ENCODE data around the gene STAT3.
A peak's percentile ranks its signal among the peaks of the same experiment; 100 is the strongest.
"Not testable (repeated sequence)": the region's sequence is repeated elsewhere in the genome, so short reads cannot be mapped to it uniquely, and the experiment has no call there.

STAT3 gene

GRCh38 chr17:42313773-42314566, 74.3 kb downstream of the STAT3 start:
- DNase-seq = no peak

- no peak for DNase-seq
Measured at GRCh38 chr17:42313389-42313772, 74.9 kb downstream of the STAT3 start.

DNA sequence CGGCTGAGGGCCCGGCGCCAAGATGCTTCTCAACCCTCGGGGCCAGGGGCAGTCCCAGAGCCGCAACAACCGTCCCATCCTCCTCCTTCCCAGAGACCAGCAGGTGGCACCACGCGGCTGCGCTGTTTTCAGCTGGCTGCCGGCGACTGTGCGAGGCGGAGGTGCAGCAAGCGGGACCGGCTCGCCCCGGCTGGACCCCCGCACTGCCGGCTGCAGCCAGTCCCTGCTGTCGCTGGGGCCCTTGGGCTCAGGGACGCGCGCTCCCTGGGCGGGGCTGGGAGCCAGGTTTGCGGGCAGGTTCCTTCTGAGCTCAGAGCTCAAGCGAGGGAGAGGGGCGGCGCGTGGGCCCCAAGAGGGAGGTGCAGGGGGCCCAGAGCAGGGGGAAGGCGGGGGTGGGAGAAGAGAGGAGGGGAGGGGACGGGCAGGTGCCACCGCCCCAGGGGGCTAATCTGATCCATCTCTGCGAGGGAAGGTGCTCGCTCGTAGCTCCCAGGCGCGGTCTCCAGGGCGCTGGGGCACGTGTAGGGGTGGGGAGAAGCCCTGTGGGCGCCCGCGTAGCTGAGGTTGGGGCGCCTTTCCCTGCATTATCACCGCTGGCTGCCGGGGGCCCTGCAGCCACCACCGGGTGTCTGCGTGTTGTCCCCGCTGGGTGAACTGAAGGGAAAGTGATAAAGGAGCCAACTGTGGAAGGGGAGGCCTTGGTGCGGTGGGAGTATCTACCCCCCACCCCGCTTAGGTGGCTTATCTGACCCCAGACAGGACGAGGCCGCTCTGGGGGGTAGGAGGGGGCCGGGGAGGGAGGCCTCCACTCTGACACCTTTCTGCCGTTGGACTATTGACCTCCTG, 75.7 kb downstream of the STAT3 start:
- peak; percentile 87 for DNase-seq

DNA sequence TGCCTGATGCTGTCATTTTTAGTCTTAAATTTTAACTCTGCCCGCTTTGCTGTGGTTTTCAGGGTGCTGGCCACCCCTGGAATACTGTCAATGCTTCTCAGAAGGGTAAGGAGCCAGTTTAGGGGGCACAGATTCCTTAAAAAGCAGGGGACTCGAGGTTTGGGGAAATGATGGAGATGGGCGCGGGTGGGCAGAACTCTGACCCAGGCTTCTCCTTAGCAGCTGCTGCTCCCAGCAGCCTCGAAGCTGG, 76.3 kb downstream of the STAT3 start:
- peak; percentile 44 for DNase-seq

DNA sequence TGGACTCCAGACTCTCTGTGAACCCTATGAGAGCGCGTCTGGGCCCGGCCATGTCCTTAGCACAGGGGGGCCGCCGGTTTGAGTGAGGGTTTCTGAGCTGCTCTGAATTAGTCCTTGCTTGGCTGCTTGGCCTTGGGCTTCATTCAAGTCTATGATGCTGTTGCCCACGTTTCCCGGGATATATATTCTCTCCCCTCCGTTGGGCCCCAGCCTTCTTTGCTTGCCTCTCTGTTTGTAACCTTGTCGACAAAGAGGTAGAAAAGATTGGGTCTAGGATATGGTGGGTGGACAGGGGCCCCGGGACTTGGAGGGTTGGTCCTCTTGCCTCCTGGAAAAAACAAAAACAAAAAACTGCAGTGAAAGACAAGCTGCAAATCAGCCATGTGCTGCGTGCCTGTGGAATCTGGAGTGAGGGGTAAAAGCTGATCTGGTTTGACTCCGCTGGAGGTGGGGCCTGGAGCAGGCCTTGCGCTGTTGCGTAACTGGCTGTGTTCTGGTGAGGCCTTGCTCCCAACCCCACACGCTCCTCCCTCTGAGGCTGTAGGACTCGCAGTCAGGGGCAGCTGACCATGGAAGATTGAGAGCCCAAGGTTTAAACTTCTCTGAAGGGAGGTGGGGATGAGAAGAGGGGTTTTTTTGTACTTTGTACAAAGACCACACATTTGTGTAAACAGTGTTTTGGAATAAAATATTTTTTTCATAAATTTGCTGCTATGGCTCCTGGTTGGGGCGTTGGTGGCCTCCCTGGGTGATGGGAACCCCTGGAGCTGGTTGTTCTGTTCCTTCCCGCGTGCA, 76.8 kb downstream of the STAT3 start:
- DNase-seq = peak; percentile 50

DNA sequence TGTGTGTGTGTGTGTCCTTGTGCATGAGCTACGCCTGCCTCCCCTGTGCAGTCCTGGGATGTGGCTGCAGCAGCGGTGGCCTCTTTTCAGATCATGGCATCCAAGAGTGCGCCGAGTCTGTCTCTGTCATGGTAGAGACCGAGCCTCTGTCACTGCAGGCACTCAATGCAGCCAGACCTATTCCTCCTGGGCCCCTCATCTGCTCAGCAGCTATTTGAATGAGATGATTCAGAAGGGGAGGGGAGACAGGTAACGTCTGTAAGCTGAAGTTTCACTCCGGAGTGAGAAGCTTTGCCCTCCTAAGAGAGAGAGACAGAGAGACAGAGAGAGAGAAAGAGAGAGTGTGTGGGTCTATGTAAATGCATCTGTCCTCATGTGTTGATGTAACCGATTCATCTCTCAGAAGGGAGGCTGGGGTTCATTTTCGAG, 77.4 kb downstream of the STAT3 start:
- no peak for DNase-seq

- DNase-seq = no peak
Measured at GRCh38 chr17:42309986-42310786, 78.1 kb downstream of the STAT3 start.

DNA sequence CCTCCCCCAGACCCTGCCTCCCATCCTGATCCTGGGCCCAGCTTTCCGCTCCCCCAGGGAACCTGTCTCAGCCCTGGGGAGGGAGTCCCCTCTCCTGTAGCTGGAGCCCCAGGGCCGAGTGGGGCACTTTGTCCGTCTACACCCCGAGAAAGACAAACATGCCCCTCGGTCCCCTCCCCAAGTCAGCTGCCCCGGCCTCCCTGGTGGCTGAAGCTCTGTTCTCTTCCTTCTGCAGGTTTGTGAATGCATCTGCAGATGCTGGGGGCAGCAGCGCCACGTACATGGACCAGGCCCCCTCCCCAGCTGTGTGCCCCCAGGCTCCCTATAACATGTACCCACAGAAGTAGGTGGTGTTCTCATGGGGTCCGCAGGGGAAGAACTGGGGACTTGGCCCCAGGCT, 79.1 kb downstream of the STAT3 start:
- DNase-seq = no peak

GRCh38 chr17:42308446-42308845, 79.8 kb downstream of the STAT3 start:
- no peak for DNase-seq

GRCh38 chr17:42307362-42307927, 80.8 kb downstream of the STAT3 start:
- DNase-seq = no peak

DNA sequence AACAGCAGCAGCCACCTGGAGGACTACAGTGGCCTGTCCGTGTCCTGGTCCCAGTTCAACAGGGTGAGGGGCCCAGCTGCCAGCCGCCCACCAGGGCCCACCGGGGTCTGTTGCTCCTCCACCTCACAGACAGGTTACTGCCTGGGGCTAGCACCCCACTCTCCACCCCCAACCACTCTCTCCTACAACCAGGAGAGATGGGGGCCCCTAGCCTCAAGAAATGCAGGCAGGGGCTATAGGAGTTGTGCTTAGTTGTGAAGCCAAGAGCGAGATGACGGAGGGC, 81.9 kb downstream of the STAT3 start:
- DNase-seq = no peak

GRCh38 chr17:42305543-42306384, 82.5 kb downstream of the STAT3 start:
- no peak for DNase-seq

DNA sequence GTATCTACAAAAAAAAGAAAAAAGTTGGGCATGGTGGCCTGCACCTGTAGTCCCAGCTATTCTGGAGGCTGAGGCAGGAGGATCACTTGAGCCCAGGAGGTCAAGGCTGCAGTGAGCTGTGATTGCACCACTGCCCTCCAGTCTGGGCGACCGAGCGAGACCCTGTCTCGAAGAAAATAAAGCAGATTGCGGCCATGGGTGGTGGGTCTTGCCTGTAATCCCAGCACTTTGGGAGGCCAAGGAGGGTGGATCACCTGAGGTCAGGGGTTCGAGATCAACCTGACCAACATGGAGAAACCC, 83.3 kb downstream of the STAT3 start:
- not testable (repeated sequence) for DNase-seq

GRCh38 chr17:42304187-42305030, 83.8 kb downstream of the STAT3 start:
- DNase-seq = no peak

DNA sequence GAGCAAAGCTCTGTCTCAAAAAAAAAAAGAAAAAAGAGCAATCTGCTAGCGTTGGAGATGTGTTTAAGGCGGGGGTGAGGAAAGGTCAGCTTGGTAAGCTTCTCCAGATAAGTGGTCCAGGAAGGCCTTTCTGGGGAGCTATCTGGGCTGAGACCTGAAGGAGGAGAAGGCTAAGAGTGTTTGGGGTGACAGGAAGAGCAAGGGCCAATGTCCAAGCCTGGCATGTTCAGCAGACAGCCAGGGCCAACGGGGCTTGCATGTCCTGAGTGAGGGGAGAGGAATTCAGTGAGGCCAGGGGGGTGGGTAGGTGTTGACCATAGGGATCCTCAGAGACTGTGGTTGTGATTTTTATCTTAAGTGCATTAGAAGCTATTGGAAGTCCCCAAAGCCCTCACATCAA, 84.5 kb downstream of the STAT3 start:
- DNase-seq = no peak

GRCh38 chr17:42301022-42301421, 87.2 kb downstream of the STAT3 start:
- no peak for DNase-seq

GRCh38 chr17:42299913-42300312, 88.3 kb downstream of the STAT3 start:
- DNase-seq = not testable (repeated sequence)

GRCh38 chr17:42299361-42299760, 88.9 kb downstream of the STAT3 start:
- not testable (repeated sequence) for DNase-seq

DNA sequence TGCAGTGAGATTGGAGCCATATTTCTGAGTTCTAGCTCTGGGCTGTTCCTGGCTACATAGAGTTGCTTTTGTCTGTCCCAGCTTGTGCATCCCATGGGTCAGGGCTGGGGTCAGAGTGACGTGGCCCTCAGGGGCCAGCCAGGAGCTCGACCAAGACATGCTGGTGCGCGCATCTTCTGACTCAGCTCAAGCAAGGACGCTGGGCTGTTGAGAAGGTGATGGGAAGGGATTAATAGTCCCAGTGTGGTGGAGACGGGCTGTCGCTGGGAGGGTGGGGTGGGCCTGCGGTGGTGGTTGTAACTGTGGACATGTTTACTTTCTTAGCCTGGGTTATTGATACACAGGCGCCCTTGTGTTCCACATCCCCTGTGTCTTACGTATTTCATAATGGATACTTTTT, 90.5 kb downstream of the STAT3 start:
- not testable (repeated sequence) for DNase-seq

DNA sequence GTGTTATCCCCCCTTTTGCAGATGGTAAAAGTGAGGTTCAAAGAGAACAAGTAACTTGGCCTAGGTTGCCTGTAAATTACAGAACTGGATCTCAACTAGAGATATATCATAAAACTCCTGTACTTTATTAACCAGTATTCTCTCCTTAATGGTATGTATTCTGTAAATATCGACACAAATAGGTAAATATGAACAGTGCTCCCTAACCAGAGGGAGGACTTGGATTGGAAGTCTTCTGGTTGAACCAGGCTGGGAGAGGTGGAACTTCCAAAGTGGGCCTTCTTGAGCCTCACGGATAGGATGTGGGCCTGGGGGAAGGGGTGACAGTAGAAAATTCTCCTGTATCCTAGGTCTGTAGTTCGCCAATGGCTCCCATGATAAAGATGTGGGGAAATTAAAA, 92.2 kb downstream of the STAT3 start:
- no peak for DNase-seq
